Activated CD4-positive, alpha-beta T cell treated with anti-CD3 and anti-CD28 coated beads for 36 hours (primary cell): ENCODE data around the gene ZNF101. TPM values are rescaled to one million over a fixed set of nuclear protein-coding genes. Genes with fewer than 3 reads are reported as not detected.
"Not testable (repeated sequence)": the region's sequence is repeated elsewhere in the genome, so short reads cannot be mapped to it uniquely, and the experiment has no call there.

Experiments
- ATAC-seq: fragments of 200-7000 bp; cut with Tn5 transposase; one replicate; pipeline ENCODE4 v1.10.0; 2021; ENCODE audit warnings: mild to moderate bottlenecking, moderate library complexity
- CTCF ChIA-PET: fragments of 350-600 bp; sonication (Branson Sonifier 250); formaldehyde crosslinking; loops from one replicate; lab custom pipeline; 2021; ENCODE audit warnings: antibody characterized with exemption; lab: Charles Lee
- POLR2A ChIA-PET: fragments of 350-600 bp; sonication (Branson Sonifier 250); formaldehyde crosslinking; loops from one replicate; lab custom pipeline; 2021; ENCODE audit warnings: antibody characterized with exemption, inconsistent platforms; lab: Charles Lee
- DNase-seq: peaks from one replicate; pipeline ENCODE4 v3.0.0-alpha.2; 2020
- H3K27ac Mint-ChIP-seq: one replicate; pipeline ENCODE4 v1.8.0; 2021; ENCODE audit warnings: mixed read lengths
- H3K27me3 Mint-ChIP-seq: one replicate; pipeline ENCODE4 v1.8.0; 2021; ENCODE audit warnings: mixed read lengths
- H3K36me3 Mint-ChIP-seq: one replicate; pipeline ENCODE4 v1.8.0; 2021; ENCODE audit warnings: low read depth, mixed read lengths
- H3K4me1 Mint-ChIP-seq: one replicate; pipeline ENCODE4 v1.8.0; 2021; ENCODE audit warnings: mixed read lengths
- H3K4me3 Mint-ChIP-seq: one replicate; pipeline ENCODE4 v1.8.0; 2021; ENCODE audit warnings: mild to moderate bottlenecking, moderate library complexity, mixed read lengths
- H3K9me3 Mint-ChIP-seq: one replicate; pipeline ENCODE4 v1.8.0; 2021; ENCODE audit warnings: low read depth, mixed read lengths
- intact Hi-C, 2 experiments: fragments of 100-400 bp; cut with DNase I in 1 of 2; cut with micrococcal nuclease in 1 of 2; formaldehyde crosslinking; loops; one replicate each; pipeline versions ENCODE4 v1.14.2 to v1.15.1; 2022 to 2024; cut with DNase I, micrococcal nuclease
- total RNA-seq, 2 experiments: library from RNA; stranded (reverse); gene quantifications; one replicate each; pipeline ENCODE4 v1.2.3, GENCODE V29; 2021

The ZNF101 gene
- total RNA-seq, 2 experiments from 2014 or later = 63.9 to 70.8 TPM

DNA sequence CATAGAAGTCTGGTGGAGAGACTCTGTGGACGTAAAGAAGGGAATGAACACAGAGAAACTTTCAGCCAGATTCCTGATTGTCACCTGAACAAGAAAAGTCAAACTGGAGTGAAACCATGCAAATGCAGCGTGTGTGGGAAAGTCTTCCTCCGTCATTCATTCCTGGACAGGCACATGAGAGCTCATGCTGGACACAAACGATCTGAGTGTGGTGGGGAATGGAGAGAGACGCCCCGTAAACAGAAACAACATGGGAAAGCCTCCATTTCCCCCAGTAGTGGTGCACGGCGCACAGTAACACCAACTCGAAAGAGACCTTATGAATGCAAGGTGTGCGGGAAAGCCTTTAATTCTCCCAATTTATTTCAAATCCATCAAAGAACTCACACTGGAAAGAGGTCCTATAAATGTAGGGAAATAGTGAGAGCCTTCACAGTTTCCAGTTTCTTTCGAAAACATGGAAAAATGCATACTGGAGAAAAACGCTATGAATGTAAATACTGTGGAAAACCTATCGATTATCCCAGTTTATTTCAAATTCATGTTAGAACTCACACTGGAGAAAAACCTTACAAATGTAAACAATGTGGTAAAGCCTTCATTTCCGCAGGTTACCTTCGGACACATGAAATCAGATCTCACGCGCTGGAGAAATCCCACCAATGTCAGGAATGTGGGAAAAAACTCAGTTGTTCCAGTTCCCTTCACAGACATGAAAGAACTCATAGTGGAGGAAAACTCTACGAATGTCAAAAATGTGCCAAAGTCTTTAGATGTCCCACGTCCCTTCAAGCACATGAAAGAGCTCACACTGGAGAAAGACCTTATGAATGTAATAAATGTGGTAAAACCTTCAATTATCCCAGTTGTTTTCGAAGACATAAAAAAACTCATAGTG is 10.8 kb downstream of the ZNF101 start:
- intact Hi-C loops = loop anchor here (5.0 to 10.0 kb wide), 4 partner anchors 33 to 865 kb away; no protein-coding TSS in a partner anchor
- H3K4me3 Mint-ChIP-seq = no peak overlapping the region
- no peaks in the 10 kb centered on the region for H3K27me3 Mint-ChIP-seq
- CTCF ChIA-PET = interaction anchor here (0.7 kb wide), 1 partner anchor 281 kb away, joined by 4 read pairs; no protein-coding TSS in a partner anchor
- peaks cover 94% of the 10 kb centered on the region for H3K36me3 Mint-ChIP-seq
- ATAC-seq = no peak
- H3K4me1 Mint-ChIP-seq = peaks cover 6% of the 10 kb centered on the region
- DNase-seq = no peak
- POLR2A ChIA-PET = interaction anchor here (0.6 kb wide), 1 partner anchor 135 kb away, joined by 5 read pairs; no protein-coding TSS in a partner anchor
- H3K9me3 Mint-ChIP-seq = peaks cover 62% of the 10 kb centered on the region
- no peak overlapping the region for H3K27ac Mint-ChIP-seq

DNA sequence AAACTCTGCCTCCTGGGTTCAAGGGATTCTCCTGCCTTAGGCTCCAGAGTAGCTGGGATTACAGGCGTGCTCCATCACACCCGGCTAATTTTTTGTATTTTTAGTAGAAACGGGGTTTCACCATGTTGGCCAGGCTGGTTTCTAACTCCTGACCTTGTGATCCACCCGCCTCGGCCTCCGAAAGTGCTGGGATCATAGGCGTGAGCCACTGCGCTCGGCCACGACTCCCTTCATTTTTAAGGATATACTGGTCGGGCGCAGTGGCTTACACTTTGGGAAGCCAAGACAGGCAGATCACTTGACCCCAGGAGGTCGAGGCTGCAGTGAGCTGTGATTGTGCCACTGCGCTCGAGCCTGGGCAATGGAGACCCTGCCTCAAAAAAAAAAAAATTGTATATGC is 17.5 kb downstream of the ZNF101 start:
- intact Hi-C loops = loop anchor here (2.0 to 10.0 kb wide), 2 partner anchors 15 to 859 kb away; no protein-coding TSS in a partner anchor
- not testable (repeated sequence) for H3K4me3 Mint-ChIP-seq, H3K4me1 Mint-ChIP-seq, DNase-seq, H3K27ac Mint-ChIP-seq, H3K27me3 Mint-ChIP-seq, ATAC-seq
- ChIA-PET CTCF (interaction anchor here (0.7 kb wide), 1 partner anchor 248 kb away, joined by 4 read pairs; no protein-coding TSS in a partner anchor), POLR2A (interaction anchor here (0.6 kb wide), 1 partner anchor 1247 kb away, joined by 9 read pairs; no protein-coding TSS in a partner anchor)
- peaks cover 29% of the 10 kb centered on the region for H3K9me3 Mint-ChIP-seq
- peaks cover 54% of the 10 kb centered on the region for H3K36me3 Mint-ChIP-seq

- CTCF ChIA-PET = interaction anchor here (0.7 kb wide), 1 partner anchor 248 kb away, joined by 4 read pairs; no protein-coding TSS in a partner anchor
- DNase-seq = no peak
- POLR2A ChIA-PET = no interaction called here
- Mint-ChIP-seq H3K4me3 (no peak overlapping the region), H3K27ac (no peak overlapping the region), H3K27me3 (no peaks in the 10 kb centered on the region), H3K4me1 (no peaks in the 10 kb centered on the region), H3K9me3 (peaks cover 25% of the 10 kb centered on the region), H3K36me3 (peaks cover 50% of the 10 kb centered on the region)
- peak; percentile 43 for ATAC-seq
- intact Hi-C loops = loop anchor here (2.0 to 10.0 kb wide), 2 partner anchors 16 to 858 kb away; no protein-coding TSS in a partner anchor
These were observed 17.9 kb downstream of the ZNF101 start for GRCh38 chr19:19686580-19686979.

DNA sequence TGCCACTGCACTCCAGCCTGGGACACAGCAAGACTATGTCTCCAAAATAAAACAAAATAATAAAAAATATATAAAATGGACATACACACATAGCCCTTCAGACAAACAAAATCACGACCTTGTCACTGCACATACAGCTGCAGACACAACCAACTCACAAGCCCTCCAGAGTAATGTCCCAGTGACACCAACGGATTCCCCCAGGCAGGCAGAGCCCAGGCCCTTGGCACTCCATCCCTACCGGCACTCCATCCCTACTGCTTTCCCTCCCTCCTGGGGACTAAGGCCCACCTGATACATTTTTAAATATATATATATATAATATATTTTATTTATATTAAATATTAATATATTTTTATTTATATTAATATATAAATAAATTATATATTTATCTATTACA is 18.5 kb downstream of the ZNF101 start:
- CTCF ChIA-PET = no interaction called here
- Mint-ChIP-seq H3K27ac (no peak overlapping the region), H3K4me3 (no peak overlapping the region), H3K27me3 (no peaks in the 10 kb centered on the region), H3K9me3 (peaks cover 25% of the 10 kb centered on the region), H3K4me1 (no peaks in the 10 kb centered on the region), H3K36me3 (peaks cover 46% of the 10 kb centered on the region)
- DNase-seq (no peak), ATAC-seq (peak; percentile 17)
- intact Hi-C loops = loop anchor here (2.0 to 10.0 kb wide), 2 partner anchors 16 to 858 kb away; no protein-coding TSS in a partner anchor
- POLR2A ChIA-PET = no interaction called here

GRCh38 chr19:19689023-19689422 is 20.4 kb downstream of the ZNF101 start:
- intact Hi-C loops = loop anchor here in 1 of 2 experiments (10.0 kb wide), 1 partner anchor 856 kb away; no protein-coding TSS in a partner anchor
- Mint-ChIP-seq H3K9me3 (peaks cover 12% of the 10 kb centered on the region), H3K36me3 (peaks cover 28% of the 10 kb centered on the region)
- H3K4me3 Mint-ChIP-seq, H3K4me1 Mint-ChIP-seq, CTCF ChIA-PET, POLR2A ChIA-PET, H3K27ac Mint-ChIP-seq, H3K27me3 Mint-ChIP-seq: not testable (repeated sequence)
- ATAC-seq (peak; percentile 37), DNase-seq (peak; percentile 35)

DNA sequence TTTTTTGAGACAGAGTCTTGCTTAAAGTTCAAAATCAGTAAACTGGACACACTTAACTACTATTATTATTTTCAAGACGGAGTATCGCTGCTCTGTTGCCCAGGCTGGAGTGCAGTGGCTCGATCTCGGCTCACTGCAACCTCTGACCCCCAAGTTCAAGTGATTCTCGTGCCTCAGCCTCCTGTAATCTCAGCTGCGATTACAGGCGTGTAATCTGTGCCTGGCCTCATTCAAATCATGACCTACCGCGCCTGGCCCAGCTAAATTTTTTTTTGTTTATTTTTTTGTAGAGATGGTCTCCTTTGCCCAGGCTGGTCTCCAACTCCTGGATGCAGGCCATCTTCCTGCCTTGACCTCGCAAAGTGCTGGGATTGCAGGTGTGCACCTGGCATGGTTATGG is 23.0 kb downstream of the ZNF101 start:
- H3K4me1 Mint-ChIP-seq = no peaks in the 10 kb centered on the region
- peaks cover 12% of the 10 kb centered on the region for H3K36me3 Mint-ChIP-seq
- no peak for DNase-seq
- H3K27me3 Mint-ChIP-seq = no peaks in the 10 kb centered on the region
- H3K4me3 Mint-ChIP-seq = no peak overlapping the region
- POLR2A ChIA-PET = no interaction called here
- intact Hi-C loops = no loop called here
- no peak for ATAC-seq
- CTCF ChIA-PET = interaction anchor here (1.2 kb wide), 1 partner anchor 412 kb away, joined by 7 read pairs; no protein-coding TSS in a partner anchor
- peaks cover 4% of the 10 kb centered on the region for H3K9me3 Mint-ChIP-seq
- H3K27ac Mint-ChIP-seq = no peak overlapping the region

DNA sequence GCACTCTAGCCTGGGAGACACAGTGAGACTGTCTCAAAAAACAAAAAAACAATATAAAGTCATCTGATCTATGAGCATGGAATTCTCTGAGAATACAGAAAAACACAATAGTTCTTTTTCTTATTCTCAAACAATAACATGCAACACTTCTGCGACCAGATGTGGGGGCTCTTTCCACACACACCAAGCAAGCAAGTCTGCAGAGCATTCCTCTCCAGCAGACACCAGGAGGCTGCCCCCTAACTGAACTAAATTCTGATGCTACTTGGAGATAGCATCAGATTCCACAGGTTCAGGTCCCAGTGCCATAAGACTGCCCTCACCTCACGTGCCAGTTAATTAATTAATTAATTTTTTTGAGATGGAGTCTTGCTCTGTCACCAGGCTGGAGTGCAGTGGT is 27.7 kb downstream of the ZNF101 start:
- Mint-ChIP-seq H3K9me3 (peaks cover 24% of the 10 kb centered on the region), H3K4me1 (no peaks in the 10 kb centered on the region), H3K4me3 (no peak overlapping the region), H3K27ac (no peak overlapping the region), H3K27me3 (no peaks in the 10 kb centered on the region), H3K36me3 (peaks cover 9% of the 10 kb centered on the region)
- ChIA-PET CTCF (no interaction called here), POLR2A (no interaction called here)
- no peak for DNase-seq
- intact Hi-C loops = no loop called here
- no peak for ATAC-seq

DNA sequence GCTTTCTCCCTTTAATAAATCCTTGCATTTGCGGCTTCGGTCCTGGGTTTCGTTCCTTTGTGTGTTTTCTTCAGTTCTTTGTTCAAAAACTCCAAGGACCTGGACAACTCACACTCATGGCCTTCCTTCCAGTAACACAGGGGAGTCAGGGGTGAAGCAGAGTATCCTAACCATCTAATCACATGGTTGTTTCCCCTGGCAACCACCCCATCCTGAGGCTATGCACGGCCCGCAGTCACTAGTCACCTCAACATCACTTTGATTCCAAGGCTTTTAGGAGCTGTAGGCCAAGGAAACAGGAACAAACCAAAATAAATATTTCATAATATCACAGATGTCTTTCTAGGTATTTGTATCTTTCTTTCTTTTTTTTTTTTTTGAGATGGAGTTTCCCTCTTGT is 28.9 kb downstream of the ZNF101 start:
- ChIA-PET CTCF (interaction anchor here (1.0 kb wide), 1 partner anchor 61 kb away, joined by 3 read pairs; no protein-coding TSS in a partner anchor), POLR2A (no interaction called here)
- peaks cover 24% of the 10 kb centered on the region for H3K9me3 Mint-ChIP-seq
- H3K36me3 Mint-ChIP-seq = peaks cover 13% of the 10 kb centered on the region
- no peaks in the 10 kb centered on the region for H3K27me3 Mint-ChIP-seq
- H3K4me1 Mint-ChIP-seq = no peaks in the 10 kb centered on the region
- no peak overlapping the region for H3K4me3 Mint-ChIP-seq
- intact Hi-C loops = no loop called here
- no peak for DNase-seq
- no peak for ATAC-seq
- no peak overlapping the region for H3K27ac Mint-ChIP-seq

GRCh38 chr19:19700493-19700892 is 31.9 kb downstream of the ZNF101 start:
- DNase-seq, H3K27ac Mint-ChIP-seq, intact Hi-C loops, H3K27me3 Mint-ChIP-seq, ATAC-seq, POLR2A ChIA-PET, CTCF ChIA-PET, H3K4me3 Mint-ChIP-seq, H3K4me1 Mint-ChIP-seq: not testable (repeated sequence)
- peaks cover 30% of the 10 kb centered on the region for H3K36me3 Mint-ChIP-seq
- peaks cover 38% of the 10 kb centered on the region for H3K9me3 Mint-ChIP-seq

- Mint-ChIP-seq H3K4me1 (no peaks in the 10 kb centered on the region), H3K27me3 (no peaks in the 10 kb centered on the region), H3K9me3 (peaks cover 54% of the 10 kb centered on the region), H3K36me3 (peaks cover 48% of the 10 kb centered on the region), H3K27ac (no peak overlapping the region), H3K4me3 (no peak overlapping the region)
- ChIA-PET CTCF (interaction anchor here (1.0 kb wide), 1 partner anchor 151 kb away, joined by 3 read pairs; no protein-coding TSS in a partner anchor), POLR2A (interaction anchor here (0.6 kb wide), 1 partner anchor 11 kb away, joined by 3 read pairs; no protein-coding TSS in a partner anchor)
- intact Hi-C loops = no loop called here
- ATAC-seq (no peak), DNase-seq (no peak)
These were observed 36.2 kb downstream of the ZNF101 start for GRCh38 chr19:19704836-19705235.

DNA sequence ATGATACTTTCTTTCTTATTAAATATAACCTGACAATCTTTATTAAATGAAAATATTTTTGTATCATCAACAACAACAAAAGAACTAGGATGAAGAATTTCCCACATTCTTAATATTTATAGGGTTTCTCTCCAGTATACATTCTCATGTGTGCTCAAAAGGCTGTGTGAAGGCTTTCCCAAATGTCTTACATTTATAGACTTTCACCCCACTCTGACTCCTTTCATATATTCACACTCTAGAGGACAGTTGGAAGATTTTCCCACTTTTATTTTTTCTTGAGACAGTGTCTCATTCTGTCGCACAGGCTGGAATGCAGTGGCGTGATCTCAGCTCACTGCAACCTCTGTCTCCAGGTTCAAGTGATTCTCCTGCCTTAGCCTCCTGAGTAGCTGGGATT is 41.9 kb downstream of the ZNF101 start:
- H3K36me3 Mint-ChIP-seq = peaks cover 73% of the 10 kb centered on the region
- ATAC-seq = no peak
- ChIA-PET CTCF (no interaction called here), POLR2A (no interaction called here)
- intact Hi-C loops = loop anchor here in 1 of 2 experiments (5.0 to 10.0 kb wide), 5 partner anchors 33 to 834 kb away; no protein-coding TSS in a partner anchor
- no peaks in the 10 kb centered on the region for H3K4me1 Mint-ChIP-seq
- H3K27ac Mint-ChIP-seq = no peak overlapping the region
- peaks cover 55% of the 10 kb centered on the region for H3K9me3 Mint-ChIP-seq
- DNase-seq = no peak
- no peak overlapping the region for H3K4me3 Mint-ChIP-seq
- no peaks in the 10 kb centered on the region for H3K27me3 Mint-ChIP-seq
